Activated naive CD4-positive, alpha-beta T cell treated with anti-CD3 and anti-CD28 coated beads, Interleukin-2, amount 10 ng/mL, durations not matched to agents 5 hours and 36 hours (primary cell): Measurements from ENCODE around the gene ZNF442. TPM values are rescaled to one million over a fixed set of nuclear protein-coding genes. Genes with fewer than 3 reads are reported as not detected.

Experiments
- total RNA-seq, 2 experiments: library from RNA; stranded (reverse); gene quantifications; one replicate each; pipeline ENCODE4 v1.2.3, GENCODE V29; 2021

ZNF442 gene
- total RNA-seq: under 1 TPM; 0.60 TPM

GRCh38 chr19:12365236-12366162 is at the start of gene ZNF442:
Gene ZNF442 (minus strand): TSS chr19:12365683. CDS start chr19:12363631, 2,052 bp downstream.

GRCh38 chr19:12400633-12401502 is 35.4 kb upstream of the ZNF442 start, which contains the start of gene ZNF799:
Gene ZNF799 (minus strand): TSS chr19:12401271. CDS start chr19:12401070, 201 bp downstream.

DNA sequence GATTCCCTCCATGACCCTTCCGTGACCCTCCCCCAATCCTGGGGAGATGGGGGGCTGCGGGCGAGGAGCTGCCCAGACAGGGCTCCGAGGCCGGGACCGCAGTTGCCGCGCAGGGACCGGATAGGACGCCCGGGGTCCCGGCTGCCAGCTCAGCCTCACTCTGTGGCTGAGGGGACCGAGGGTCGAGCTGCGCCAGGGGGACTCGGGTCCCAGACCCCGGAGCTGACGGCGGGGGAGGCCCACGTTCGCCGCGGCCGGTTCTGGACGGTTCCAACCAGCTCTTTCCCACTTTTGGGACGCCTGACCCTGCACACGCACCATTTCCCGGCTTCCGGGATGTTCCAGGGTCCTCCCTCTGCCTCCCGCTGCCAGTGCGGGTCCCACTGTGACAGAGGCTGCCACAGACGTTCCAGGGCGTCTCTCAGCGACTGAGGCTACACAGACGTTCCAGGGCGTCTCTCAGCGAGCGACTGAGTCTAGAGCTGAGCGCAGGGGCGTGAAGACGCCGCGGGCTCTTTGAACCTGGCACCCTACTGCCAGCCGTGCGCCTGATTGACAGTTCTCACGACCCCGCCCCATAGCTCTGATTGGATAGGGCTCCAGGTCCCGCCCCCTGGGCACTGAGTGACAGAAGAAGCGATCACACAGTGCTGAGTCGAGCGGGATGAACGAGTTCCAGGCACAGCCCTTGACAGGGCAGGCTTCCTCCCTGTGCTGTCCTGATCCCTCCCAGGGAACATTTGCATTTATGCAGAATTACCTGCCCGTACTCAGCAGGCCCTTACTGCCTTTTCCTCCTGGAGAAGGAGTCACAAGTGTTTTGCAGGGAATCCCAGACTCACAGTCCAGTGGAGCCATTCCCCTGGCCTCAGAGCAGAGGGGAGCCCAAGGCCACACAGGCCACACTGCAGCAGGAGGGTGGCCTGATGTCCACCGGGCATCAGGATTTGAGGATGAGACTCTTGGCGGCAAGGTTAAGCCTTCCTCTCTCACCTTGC is 32.0 kb downstream of the ZNF442 start, which contains the start of gene ZNF563:
ZNF563 (minus strand) TSS at position 472 of the 998 bp plus-strand sequence; CDS start at position 321, 151 bp downstream.

Other genes with a start within 250 kb of the ZNF442 start
- gene ZNF20, start 225.3 kb downstream of the ZNF442 start, total RNA-seq: 1 to 10 TPM; 3.9 to 6.1 TPM
- 1 to 10 TPM; 6.0 to 6.4 TPM for gene ZNF625, start 208.9 kb downstream of the ZNF442 start, total RNA-seq
- gene ZNF136, start 202.6 kb downstream of the ZNF442 start, total RNA-seq: 10 to 100 TPM; 15.4 to 16.4 TPM
- gene ZNF44, start 70.8 kb downstream of the ZNF442 start, total RNA-seq: 10 to 100 TPM; 15.7 to 16.9 TPM
- 1 to 10 TPM; 3.7 to 4.4 TPM for gene ZNF563, start 32.0 kb downstream of the ZNF442 start, total RNA-seq
- 1 to 10 TPM; 6.9 to 7.0 TPM for gene ZNF799, start 35.6 kb upstream of the ZNF442 start, total RNA-seq
- 1 to 10 TPM; 6.5 to 6.7 TPM for gene ZNF443, start 75.3 kb upstream of the ZNF442 start, total RNA-seq
- gene ZNF709, start 119.1 kb upstream of the ZNF442 start, total RNA-seq: 1 to 10 TPM; 3.2 to 5.7 TPM
- gene ZNF564, start 185.8 kb upstream of the ZNF442 start, total RNA-seq: 10 to 100 TPM; 11.7 to 11.8 TPM
- gene ZNF490, start 245.1 kb upstream of the ZNF442 start, total RNA-seq: 10 to 100 TPM; 20.4 to 21.4 TPM
- gene ZNF791, start 245.2 kb upstream of the ZNF442 start, total RNA-seq: 10 to 100 TPM; 43.8 to 46.3 TPM